ENCODE data around the gene RCAN3. TPM values are rescaled to one million over a fixed set of nuclear protein-coding genes. Genes with fewer than 3 reads are reported as not detected.

RCAN3 gene
- total RNA-seq, 1 donor from 2014 or later, result 5.1 TPM

Other genes starting within 250 kb of the RCAN3 start
- gene GRHL3, start 183.5 kb upstream of the RCAN3 start, total RNA-seq, result not detected
- 5.2 TPM for gene STPG1, start 89.1 kb upstream of the RCAN3 start, total RNA-seq
- 21.3 TPM for gene NIPAL3, start 87.0 kb upstream of the RCAN3 start, total RNA-seq
- not detected for gene NCMAP, start 53.3 kb downstream of the RCAN3 start, total RNA-seq
- gene SRRM1, start 140.5 kb downstream of the RCAN3 start, total RNA-seq, result 78.2 TPM
- 316 TPM for gene CLIC4, start 242.6 kb downstream of the RCAN3 start, total RNA-seq

Measured in cardiac septum (tissue), 1 donor.